DMS53 treated with DMSO at 0.1 percent for 48 hours (cell line): ENCODE measurements around the gene RALGAPA2.
"Not testable (repeated sequence)": the region's sequence is repeated elsewhere in the genome, so short reads cannot be mapped to it uniquely, and the experiment has no call there.

Experiments used
- DNase-seq: peaks from one replicate; lab custom pipeline; 2025; ENCODE audit not compliant: unreplicated experiment; lab: John Stamatoyannopoulos, UW

The RALGAPA2 gene

DNA sequence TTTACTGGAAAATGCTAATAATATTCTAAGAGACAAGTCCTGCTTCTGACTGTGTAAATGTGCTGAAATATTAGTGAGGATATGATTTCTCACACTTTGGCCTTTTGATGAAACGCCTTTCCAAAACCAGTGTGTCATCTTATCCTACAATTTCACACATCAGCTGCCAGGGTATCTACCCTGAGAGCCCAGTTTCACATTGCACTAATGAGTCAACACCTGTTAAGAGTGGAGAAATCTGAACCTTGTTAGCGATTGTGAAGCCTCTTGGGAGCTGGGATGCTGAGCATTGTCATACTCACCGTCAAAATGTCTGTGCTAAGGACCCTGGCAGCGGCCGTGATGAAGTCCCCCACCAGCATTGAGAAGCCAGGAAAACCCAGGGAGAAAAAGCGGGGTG lies 166.0 kb downstream of the RALGAPA2 start:
- DNase-seq: peak; percentile 82

DNA sequence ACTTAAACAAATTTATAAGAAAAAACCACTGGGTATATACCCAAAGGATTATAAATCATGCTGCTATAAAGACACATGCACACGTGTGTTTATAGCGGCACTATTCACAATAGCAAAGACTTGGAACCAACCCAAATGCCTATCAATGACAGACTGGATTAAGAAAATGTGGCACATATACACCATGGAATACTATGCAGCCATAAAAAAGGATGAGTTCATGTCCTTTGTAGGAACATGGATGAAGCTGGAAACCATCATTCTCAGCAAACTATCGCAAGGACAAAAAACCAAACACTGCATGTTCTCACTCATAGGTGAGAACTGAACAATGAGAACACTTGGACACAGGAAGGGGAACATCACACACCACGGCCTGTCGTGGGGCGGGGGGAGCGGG lies 169.1 kb downstream of the RALGAPA2 start:
- not testable (repeated sequence) for DNase-seq

DNA sequence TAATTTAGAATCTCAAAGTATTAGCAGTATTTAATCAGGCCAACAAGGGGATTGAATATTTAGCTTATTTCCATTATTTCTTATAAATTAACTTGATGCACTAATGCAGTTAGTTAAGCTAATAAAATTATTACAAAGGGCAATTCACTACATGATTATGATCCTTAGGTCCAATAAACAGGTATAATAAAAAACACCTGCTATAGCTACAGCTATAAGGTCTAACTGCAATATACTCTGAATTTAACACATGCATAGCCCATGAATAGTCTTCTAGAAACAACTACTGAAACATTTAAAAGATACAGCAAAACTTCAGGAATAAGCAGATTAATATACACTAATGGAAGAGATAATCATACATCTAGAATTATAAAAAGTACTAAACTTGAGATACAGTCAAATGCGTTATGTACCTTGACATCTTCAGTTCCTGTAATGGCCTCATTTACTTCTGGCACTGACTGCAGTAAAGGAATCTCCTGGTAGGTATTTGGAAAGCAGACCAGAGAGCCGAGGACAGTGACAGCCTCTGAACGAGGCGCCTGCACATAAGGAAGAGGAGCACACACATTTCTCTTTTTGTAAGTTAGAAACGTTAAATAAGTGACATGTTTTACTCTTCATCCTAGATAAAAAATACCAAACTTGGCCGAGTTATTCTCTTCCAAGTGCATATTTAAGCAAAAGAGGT lies 176.1 kb downstream of the RALGAPA2 start:
- no peak for DNase-seq

DNA sequence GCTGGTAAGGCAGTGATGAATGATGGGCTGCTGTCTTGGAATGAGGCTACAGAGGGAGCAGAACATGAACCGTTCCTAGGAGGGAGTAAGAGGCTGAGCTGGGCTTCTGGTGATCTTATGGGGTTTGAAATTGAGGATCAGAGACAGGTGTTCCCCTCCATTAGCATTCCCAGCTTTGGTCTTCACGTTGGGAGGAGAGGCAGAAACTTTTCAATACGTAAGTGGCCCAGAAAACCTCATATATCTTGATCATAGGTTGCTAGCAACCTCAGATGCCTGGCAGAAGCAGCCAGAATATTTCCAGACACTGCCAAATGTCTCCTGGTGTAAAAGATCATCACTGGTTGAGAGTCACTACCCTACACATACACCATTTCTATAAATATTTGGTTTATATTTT lies 177.4 kb downstream of the RALGAPA2 start:
- no peak for DNase-seq

DNA sequence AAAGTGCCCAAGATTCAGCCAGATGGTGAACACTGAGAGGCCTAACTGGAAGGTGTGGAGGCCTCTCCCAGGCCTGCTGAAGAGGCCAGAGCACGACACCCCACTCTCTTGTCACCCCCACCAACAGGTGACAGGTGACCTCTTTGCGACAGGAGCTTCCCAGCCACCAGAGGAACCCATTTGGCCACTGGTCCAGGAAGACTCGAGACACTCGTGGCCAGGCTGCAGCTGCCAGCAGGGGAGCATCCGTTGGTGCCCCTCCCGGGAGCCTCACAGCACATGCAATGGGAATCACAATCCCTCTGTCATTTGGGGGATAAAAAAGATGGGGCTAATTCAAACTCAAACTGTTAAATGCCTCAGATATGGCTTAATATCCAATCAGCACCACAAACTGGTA lies 181.2 kb downstream of the RALGAPA2 start:
- DNase-seq: no peak

DNA sequence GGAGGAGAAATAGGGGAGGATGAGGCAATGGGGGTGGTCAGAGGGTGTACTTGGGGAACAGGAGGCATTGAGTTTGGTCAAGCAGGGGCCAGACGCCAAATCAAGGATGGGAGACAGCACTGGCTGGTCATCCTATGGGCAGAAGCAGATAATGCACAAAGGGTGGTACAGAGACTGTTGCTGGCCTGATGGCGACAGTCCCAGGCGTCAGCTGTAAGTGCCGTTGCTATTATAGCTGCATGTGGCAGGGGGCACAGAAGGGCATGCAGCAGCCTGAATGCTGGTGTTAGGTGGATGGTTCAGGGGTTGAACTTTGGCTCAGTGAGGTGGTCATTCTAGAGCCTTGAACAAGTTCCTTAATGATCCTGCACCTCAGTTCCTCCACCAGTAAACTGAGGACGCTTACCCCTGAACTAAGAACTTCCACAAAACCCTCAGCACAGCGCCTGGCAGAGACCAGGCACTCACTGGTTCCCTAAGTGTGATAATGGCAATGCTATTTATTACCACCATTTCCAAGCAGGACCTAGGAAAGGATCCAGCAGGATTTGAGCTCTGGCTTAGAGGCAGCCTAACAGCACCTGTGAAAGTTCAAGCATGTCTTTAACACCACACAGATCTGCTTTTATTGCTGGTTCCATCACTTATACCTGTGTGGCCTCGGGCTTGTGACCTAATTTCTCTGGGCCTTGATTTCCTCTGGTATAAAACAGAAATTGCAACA lies 181.9 kb downstream of the RALGAPA2 start:
- no peak for DNase-seq

DNA sequence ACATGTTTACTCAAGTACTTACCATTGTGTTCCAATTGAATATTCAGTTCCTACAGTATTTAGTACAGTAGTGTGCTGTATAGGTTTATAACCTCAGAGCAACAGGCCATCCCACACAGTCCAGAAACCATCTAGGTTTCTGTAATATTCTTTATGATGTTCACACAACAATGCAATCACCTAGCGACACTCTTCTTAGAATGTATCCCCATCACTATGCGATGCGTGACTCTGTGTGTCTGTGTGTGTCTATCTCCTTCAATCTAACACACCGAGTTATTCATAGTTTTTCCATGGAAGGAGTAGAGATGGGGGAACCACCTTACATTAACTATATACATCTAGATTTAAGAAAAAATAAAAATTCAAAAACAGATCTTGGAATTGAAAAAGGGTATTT lies 182.8 kb downstream of the RALGAPA2 start:
- no peak for DNase-seq

DNA sequence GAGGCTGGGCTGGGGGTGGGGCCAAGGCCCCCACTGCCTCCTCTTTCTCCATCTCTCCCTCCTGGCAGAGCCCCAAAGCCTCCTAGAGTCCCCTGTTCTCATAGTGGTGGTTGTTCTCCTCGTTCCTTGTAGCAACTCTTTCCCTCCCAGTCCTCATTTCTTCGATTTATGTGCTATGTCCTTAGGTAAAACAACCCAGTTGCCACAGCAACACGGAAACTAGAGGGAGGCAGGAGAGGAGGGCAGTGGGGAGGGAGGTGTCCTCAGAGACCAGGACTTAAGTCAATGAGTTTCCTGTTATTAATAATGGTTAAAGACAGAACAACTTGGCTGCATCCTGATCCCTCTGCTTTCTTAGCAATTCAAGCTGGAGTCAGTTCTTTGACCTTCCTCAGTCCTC lies 183.6 kb downstream of the RALGAPA2 start:
- DNase-seq: no peak

DNA sequence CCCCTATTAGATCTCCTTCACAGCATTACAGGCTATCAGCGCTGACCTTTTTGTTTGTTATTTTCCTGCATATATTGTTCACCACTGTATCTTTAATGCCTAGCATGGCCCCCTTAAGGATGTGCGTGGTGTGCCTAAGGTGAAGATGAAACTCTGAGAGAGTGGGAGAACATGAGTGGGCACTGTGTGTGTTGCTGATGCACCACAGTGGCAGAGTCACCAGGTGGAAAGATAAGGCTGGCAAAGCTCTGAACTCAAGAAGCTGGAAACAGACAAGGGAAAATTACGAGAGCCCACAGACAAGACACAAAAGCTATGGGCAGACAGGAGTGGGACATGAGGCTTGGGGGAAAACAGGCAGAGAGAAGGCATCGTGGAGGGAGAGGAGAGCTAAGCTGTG lies 184.8 kb downstream of the RALGAPA2 start:
- no peak for DNase-seq

DNA sequence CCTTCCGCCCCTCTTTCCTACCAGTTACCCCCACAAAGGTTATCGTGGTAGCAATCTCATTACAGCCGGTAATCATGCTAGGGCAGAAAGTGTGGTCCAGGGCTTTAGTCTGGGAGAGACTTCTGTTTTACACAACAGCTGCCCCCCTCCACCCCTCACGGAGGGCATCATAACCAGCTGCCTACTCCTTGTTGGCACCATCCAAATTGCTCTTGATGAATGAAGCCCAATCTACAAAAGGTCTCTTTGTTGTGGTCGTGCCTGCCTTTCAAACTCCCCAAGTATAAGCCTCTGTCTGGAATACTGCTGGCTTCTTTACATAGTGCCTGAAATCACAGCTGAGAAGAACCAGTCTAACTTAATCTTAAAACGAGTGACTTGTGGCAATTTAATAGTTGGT lies 186.7 kb downstream of the RALGAPA2 start:
- no peak for DNase-seq

DNA sequence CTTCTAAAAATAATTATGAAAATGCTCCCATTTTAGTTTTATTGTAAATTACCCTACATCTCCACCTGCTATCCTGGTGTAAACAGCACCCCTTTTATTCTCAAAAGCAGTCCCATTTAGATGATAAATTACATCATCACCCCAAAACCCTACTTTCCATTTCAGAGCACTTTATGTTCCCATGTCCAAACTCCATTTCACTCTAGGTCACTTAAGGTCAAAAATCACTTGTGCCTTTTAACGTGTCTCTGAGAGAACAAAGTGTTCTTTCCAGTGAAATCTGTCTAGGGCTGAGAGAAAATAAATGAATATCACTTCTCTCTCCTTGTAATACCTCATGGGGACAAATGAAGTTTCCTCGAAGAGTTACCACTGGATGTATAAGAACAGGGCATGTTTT lies 187.2 kb downstream of the RALGAPA2 start:
- DNase-seq: no peak

DNA sequence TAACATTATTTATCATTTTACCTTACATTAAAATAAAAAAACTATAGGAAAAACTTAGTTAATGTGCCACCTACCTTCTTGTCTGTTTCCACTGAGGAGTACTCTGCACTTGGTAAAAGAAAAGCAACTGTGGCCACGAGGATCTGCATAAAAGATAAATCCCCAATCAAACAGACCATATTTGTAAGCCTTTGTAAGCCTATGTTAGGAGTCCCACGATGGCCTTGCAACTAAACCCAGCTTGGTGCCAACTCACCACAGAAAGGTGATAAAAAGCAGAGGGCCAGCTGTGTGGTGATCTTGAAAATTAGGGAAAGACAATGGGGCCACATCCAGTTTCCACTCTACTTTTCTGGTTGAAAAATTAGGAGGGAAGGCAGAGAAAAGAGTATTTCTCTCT lies 187.7 kb downstream of the RALGAPA2 start:
- no peak for DNase-seq

DNA sequence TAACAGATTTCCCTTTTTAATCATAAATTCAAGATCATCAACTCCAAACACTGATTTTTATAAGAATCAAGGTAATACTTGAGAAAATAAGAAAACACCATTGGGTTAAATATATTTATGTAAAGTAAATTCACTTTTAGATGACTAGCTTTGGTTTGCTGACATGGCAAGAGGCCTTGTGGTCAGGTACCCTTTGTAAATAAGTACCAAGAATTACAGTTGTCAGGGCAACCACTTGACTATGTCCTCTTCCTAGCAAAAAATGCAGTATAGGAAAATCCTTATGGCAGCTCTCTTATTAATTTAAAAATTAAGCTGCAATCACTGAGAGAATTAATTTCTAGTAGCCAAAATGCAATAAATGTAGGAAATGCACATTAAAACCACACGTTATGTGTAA lies 190.7 kb downstream of the RALGAPA2 start:
- DNase-seq: no peak

DNA sequence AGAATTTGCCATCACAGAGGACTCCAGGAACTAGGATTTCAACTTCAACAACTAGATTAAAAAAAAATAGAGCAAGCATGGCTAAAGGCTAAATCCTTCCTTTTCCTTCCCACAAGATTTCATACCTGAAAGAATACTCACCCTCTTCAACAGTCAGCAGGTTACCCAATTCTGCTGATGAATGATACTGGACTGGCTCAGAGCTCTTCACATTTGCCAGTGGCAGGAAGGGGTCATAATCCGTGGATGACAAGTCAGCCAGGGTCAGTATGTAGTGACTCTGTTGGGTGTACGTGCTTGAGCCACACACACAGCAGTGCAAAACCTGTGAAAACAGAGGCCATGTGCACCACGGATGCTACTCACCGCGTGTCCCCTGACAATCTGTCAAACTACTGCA lies 191.7 kb downstream of the RALGAPA2 start:
- no peak for DNase-seq

DNA sequence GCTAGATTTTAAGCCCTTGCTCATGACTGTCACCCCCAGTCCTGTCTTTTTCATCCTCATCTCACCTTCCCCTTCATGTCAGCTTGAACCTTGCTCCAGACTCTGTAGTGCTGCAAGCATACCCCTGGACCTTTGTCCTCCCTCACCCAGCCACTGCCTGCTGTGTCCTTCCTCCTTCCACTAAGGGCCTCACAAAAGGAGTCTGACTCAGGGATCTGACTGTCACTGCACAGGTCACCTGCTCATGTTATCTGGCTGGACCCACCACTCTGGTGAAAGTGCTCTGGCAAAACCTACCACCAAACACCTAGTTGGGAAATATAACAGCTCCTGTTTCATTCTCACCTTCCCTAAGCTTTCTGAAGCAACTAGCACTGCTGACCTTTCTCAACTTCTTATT lies 193.2 kb downstream of the RALGAPA2 start:
- DNase-seq: no peak

DNA sequence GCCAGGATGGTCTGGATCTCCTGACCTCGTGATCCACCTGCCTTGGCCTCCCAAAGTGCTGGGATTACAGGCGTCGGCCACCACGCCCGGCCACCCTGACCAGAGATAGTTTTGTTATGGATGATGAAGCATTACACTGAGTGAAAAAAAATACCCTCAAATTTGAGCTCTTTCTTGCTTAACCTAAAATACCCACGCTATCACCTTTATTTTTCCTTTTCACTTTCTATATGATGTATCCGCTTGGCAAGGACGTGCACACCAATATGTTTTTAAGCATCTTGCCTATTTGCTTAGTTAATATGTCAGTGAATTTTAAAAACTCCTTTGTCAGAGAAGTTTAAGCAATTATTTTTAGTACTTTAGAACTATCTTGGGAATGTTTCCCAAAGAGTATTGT lies 194.2 kb downstream of the RALGAPA2 start:
- DNase-seq: no peak

DNA sequence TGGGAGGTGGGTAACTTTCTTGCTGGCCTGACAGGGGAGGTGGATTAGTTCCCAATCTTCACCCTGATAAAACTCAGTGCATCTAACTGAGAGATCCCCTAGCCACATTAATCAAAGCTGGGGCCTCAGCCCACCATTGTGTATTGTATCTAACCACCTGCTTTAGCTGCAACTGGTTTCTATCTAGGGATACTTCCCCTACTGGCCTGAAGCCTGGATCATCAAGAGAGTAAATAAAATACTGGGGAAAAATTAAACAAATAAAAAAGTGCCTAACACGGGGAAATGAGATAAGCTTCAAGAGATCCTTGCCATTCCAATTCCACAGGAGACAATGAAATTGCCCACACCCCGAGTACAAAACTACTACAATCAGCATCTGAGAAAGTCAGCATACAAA lies 195.1 kb downstream of the RALGAPA2 start:
- DNase-seq: no peak

DNA sequence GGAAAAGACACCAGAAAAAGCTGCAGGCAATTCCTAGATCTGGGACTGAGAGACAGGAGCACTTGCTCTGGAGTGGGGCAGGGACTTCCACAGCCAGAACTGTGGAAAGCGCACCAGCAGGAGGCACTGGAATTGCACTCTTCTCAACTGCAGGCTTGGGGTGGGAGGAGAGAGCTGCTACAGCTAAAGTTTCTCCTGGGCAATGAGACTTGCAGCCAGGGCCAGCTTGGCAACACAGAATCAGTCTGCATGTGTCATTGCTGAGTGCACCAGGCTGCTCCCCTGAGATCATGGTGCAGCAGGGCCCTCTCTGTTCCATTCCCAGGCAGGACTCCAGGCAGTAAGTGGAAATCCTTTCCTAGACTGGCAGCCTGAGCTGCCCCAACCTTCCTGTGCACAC lies 198.7 kb downstream of the RALGAPA2 start:
- no peak for DNase-seq

DNA sequence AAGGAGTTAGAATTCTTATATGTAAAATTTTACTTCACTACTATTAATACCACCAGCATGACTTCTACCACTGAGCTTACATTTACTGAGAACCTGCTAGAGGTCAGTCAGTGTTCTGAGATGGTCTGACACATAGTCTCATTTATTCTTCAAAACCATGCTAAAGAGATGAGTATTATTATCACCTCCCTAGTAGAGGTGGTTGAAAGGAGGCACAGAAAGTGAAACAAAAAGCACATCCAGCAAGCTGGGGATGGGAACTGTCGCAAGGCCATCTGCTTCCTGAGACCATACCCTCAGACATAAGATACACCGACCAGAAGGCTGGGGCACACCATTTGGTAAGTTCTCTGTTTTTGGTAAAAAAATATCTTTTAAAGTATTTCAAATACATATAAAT lies 206.9 kb downstream of the RALGAPA2 start:
- no peak for DNase-seq

DNA sequence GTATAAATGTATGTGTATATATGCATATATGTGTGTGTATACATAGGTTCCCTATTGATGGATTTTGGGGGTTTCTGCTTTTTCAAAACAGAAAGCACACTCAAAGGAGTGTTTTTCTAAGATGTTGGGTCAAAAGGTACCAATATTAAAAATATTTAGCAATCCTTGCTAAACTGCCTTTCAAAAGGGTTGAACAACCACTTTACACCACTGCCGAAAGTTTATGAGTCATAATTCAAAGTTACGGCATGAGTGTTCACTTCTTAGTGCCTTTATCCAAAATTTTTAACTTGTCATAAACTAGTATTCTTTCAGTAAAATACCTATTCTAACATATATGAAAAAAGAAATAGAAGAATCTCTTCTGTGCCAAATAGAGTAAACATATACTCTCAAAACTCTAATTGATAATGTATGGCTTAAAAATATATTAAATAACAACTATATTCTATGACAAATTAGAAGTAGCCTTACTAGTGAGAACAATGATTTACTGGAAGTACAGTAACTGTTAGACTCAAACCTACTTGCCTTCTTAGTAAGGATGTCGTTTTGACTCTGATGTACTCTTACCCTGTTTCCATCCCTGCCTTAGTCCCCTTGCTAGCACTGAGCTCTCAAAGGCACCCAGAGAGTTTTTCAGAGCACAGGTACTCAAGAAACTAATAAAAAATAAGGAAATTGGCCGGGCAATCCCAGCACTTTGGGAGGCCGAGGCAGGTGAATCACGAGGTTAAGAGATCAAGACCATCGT lies 208.5 kb downstream of the RALGAPA2 start:
- DNase-seq: no peak

DNA sequence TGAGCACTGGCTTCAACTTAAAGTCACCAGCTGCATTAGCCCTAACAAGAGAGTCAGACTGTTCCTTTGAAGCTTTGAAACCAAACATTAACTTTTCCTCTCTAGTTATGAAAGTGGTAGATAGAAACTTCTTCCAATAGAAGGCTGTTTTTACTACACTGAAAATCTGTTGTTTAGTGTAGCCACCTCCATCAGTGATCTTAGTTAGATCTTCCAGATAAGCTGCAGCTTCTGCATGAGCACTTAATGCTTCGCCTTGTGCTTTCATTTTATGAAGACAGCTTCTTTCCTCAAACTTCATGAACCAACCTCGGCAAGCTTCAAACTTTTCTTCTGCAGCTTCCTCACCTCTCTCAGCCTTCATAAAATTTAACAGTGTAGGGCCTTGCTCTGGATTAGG lies 211.3 kb downstream of the RALGAPA2 start:
- no peak for DNase-seq

DNA sequence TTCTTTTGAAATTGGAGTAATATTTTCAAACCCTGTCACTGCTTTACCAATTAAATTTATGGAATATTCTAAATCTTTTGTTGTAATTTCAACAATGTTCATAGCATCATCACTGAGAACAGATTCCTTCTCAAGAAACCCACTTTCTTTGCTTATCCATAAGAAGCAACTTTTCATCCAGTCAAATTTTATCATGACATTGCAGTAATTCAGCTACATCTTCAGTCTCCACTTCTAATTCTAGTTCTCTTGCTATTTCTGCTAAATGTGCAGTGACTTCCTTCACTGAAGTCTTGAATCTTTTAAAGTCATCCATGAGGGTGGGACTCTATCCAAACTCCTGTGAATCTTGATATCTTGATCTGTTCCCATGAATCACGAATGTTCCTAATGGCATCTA lies 212.1 kb downstream of the RALGAPA2 start:
- no peak for DNase-seq
